ENCODE measurements around the gene ATG14.

ATG14 gene

DNA sequence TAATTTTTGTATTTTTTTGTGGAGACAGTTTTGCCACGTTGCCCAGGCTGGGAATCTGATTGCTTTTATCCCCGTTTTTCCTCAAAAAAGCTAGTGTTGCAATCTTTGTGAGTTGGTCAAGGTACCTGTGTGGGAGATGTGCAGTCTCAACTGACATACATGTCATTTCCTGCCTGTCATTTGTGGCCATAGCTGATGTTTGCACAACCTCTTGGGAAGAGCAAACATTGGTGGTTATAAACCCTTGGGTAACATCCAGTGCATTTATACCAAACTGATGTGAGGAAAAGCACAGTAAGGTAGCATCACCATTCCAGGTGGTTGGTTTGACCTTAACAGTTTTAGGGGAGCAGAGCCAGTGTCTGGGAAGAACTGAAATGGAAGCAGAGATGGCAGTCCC is 54.7 kb downstream of the ATG14 start:
- no peak overlapping the region for H2BK15ac ChIP-seq (ENCODE audit: low read depth, poor library complexity, severe bottlenecking)
- 96% methylated on average over 2 of the region's 2 CpGs for WGBS
- peaks cover 4% of the 10 kb centered on the region for H3K4me1 ChIP-seq (ENCODE audit: control insufficient read depth, insufficient read depth, low read depth, low read length)
- no peak overlapping the region for H4K91ac ChIP-seq (ENCODE audit: low read length)
- no peak overlapping the region for H3K9ac ChIP-seq (ENCODE audit: low read length)
- H3K27ac ChIP-seq (ENCODE audit: low read length, poor library complexity, severe bottlenecking) = no peak overlapping the region
- no peak overlapping the region for H2AFZ ChIP-seq (ENCODE audit: low read depth, low read length)
- no peak overlapping the region for H4K8ac ChIP-seq (ENCODE audit: low read length)
- H3K4me2 ChIP-seq (ENCODE audit: low read length, poor library complexity, severe bottlenecking) = no peak overlapping the region
- H3K79me1 ChIP-seq (replicated peaks; ENCODE audit: low read length, poor library complexity, severe bottlenecking) = peaks cover 42% of the 10 kb centered on the region
- no peak overlapping the region for H2AK5ac ChIP-seq (ENCODE audit: low read length, severe bottlenecking)
- H2BK5ac ChIP-seq (ENCODE audit: low read depth, low read length, poor library complexity, severe bottlenecking) = no peak overlapping the region
- H3K27me3 ChIP-seq (ENCODE audit: control insufficient read depth in 1 of 2, insufficient read depth in 1 of 2, low read length in 2 of 2) = no peaks in the 10 kb centered on the region
- H3K36me3 ChIP-seq (ENCODE audit: control insufficient read depth in 1 of 2, insufficient read depth in 2 of 2, low read depth in 1 of 2, low read length in 2 of 2) = peaks cover 29 to 34% of the 10 kb centered on the region in 2 experiments
- no peak overlapping the region for H3K18ac ChIP-seq (ENCODE audit: low read depth in 1 of 2, low read length in 2 of 2)
- no peak overlapping the region for H3K4me3 ChIP-seq (ENCODE audit: insufficient read depth in 1 of 2, low read depth in 1 of 2, low read length in 2 of 2)
- no peak overlapping the region for H3K23ac ChIP-seq (ENCODE audit: low read length in 2 of 2)
- no peak overlapping the region for H2BK12ac ChIP-seq (ENCODE audit: low read length in 2 of 2)
- no peak for DNase-seq
- no peak overlapping the region for H3K4ac ChIP-seq (ENCODE audit: low read depth in 1 of 2, low read length in 2 of 2)
- no peak overlapping the region for H2BK120ac ChIP-seq (ENCODE audit: low read depth, low read length)
- no peak overlapping the region for H3K14ac ChIP-seq (ENCODE audit: low read length in 2 of 2)
- no peaks in the 10 kb centered on the region for H3K9me3 ChIP-seq (ENCODE audit: control insufficient read depth, low read length)

DNA sequence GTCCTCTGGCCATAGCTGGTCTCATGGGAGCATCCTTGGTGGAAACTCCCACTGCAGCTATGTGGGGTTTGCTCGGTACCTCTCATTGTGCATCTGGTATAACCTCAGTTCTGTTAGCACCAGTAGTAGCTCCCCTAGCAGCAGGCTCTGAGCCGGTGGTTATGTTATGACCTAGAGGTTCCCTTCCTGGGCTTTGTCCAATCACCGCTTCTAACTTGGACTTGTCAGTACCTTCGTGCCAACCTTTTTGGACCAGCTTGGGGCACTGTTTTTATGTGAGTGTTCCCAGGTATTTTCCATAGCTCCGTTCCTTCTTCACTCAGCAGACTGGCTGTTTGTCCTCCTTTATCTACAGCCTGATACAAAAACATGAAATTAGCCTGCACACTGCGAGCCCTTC is 55.7 kb downstream of the ATG14 start:
- Histone ChIP-seq H3K27me3 (ENCODE audit: control insufficient read depth in 1 of 2, insufficient read depth in 1 of 2, low read length in 2 of 2) (no peaks in the 10 kb centered on the region), H3K79me1 (replicated peaks; ENCODE audit: low read length, poor library complexity, severe bottlenecking) (peaks cover 45% of the 10 kb centered on the region), H3K18ac (ENCODE audit: low read depth in 1 of 2, low read length in 2 of 2) (no peak overlapping the region), H4K8ac (ENCODE audit: low read length) (no peak overlapping the region), H3K4ac (ENCODE audit: low read depth in 1 of 2, low read length in 2 of 2) (no peak overlapping the region), H2BK12ac (ENCODE audit: low read length in 2 of 2) (no peak overlapping the region), H2AK5ac (ENCODE audit: low read length, severe bottlenecking) (no peak overlapping the region), H3K4me2 (ENCODE audit: low read length, poor library complexity, severe bottlenecking) (no peak overlapping the region), H3K14ac (ENCODE audit: low read length in 2 of 2) (no peak overlapping the region), H2BK5ac (ENCODE audit: low read depth, low read length, poor library complexity, severe bottlenecking) (no peak overlapping the region), H4K91ac (ENCODE audit: low read length) (no peak overlapping the region), H3K4me3 (ENCODE audit: insufficient read depth in 1 of 2, low read depth in 1 of 2, low read length in 2 of 2) (no peak overlapping the region), H3K4me1 (ENCODE audit: control insufficient read depth, insufficient read depth, low read depth, low read length) (peaks cover 4% of the 10 kb centered on the region), H3K9ac (ENCODE audit: low read length) (no peak overlapping the region), H3K9me3 (ENCODE audit: control insufficient read depth, low read length) (no peaks in the 10 kb centered on the region), H3K27ac (ENCODE audit: low read length, poor library complexity, severe bottlenecking) (no peak overlapping the region), H3K36me3 (ENCODE audit: control insufficient read depth in 1 of 2, insufficient read depth in 2 of 2, low read depth in 1 of 2, low read length in 2 of 2) (peaks cover 38 to 44% of the 10 kb centered on the region in 2 experiments), H2BK15ac (ENCODE audit: low read depth, poor library complexity, severe bottlenecking) (no peak overlapping the region), H2AFZ (ENCODE audit: low read depth, low read length) (no peak overlapping the region), H2BK120ac (ENCODE audit: low read depth, low read length) (no peak overlapping the region), H3K23ac (ENCODE audit: low read length in 2 of 2) (no peak overlapping the region)
- WGBS = 83% methylated on average over 6 of the region's 6 CpGs
- no peak for DNase-seq

DNA sequence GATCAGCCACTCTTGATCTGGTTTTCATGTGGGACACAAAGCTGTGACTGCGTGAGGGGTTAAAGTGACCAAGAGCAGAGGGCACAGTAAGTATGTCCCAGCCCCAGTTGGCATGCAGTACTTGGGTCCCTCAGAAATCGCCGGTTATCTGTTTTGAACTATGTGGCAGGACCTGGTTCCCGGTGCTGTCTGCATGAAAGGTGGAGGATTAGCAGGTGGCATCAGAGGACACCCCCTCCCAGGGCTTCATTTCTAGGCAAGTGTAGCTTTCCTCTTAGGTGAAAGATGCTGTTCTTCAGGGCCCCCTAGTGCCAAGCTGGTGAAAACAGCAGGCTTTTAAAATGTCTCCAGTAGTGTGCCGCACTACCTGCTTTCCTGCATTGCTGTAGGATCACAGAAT is 57.1 kb downstream of the ATG14 start:
- Histone ChIP-seq H3K27ac (ENCODE audit: low read length, poor library complexity, severe bottlenecking) (no peak overlapping the region), H3K79me1 (replicated peaks; ENCODE audit: low read length, poor library complexity, severe bottlenecking) (peaks cover 48% of the 10 kb centered on the region), H2BK15ac (ENCODE audit: low read depth, poor library complexity, severe bottlenecking) (no peak overlapping the region), H3K4me2 (ENCODE audit: low read length, poor library complexity, severe bottlenecking) (no peak overlapping the region), H2AFZ (ENCODE audit: low read depth, low read length) (no peak overlapping the region), H2BK12ac (ENCODE audit: low read length in 2 of 2) (no peak overlapping the region), H2BK120ac (ENCODE audit: low read depth, low read length) (no peak overlapping the region), H3K4me3 (ENCODE audit: insufficient read depth in 1 of 2, low read depth in 1 of 2, low read length in 2 of 2) (no peak overlapping the region), H3K23ac (ENCODE audit: low read length in 2 of 2) (no peak overlapping the region), H4K8ac (ENCODE audit: low read length) (no peak overlapping the region), H2AK5ac (ENCODE audit: low read length, severe bottlenecking) (no peak overlapping the region), H3K14ac (ENCODE audit: low read length in 2 of 2) (no peak overlapping the region), H3K18ac (ENCODE audit: low read depth in 1 of 2, low read length in 2 of 2) (no peak overlapping the region), H2BK5ac (ENCODE audit: low read depth, low read length, poor library complexity, severe bottlenecking) (no peak overlapping the region), H3K9me3 (ENCODE audit: control insufficient read depth, low read length) (no peaks in the 10 kb centered on the region), H3K27me3 (ENCODE audit: control insufficient read depth in 1 of 2, insufficient read depth in 1 of 2, low read length in 2 of 2) (no peaks in the 10 kb centered on the region), H3K4ac (ENCODE audit: low read depth in 1 of 2, low read length in 2 of 2) (no peak overlapping the region), H3K36me3 (ENCODE audit: control insufficient read depth in 1 of 2, insufficient read depth in 2 of 2, low read depth in 1 of 2, low read length in 2 of 2) (peaks cover 40 to 50% of the 10 kb centered on the region in 2 experiments), H3K4me1 (ENCODE audit: control insufficient read depth, insufficient read depth, low read depth, low read length) (peaks cover 4% of the 10 kb centered on the region), H3K9ac (ENCODE audit: low read length) (no peak overlapping the region), H4K91ac (ENCODE audit: low read length) (no peak overlapping the region)
- peak; percentile 56 for DNase-seq
- WGBS = 74% methylated on average over 5 of the region's 5 CpGs

DNA sequence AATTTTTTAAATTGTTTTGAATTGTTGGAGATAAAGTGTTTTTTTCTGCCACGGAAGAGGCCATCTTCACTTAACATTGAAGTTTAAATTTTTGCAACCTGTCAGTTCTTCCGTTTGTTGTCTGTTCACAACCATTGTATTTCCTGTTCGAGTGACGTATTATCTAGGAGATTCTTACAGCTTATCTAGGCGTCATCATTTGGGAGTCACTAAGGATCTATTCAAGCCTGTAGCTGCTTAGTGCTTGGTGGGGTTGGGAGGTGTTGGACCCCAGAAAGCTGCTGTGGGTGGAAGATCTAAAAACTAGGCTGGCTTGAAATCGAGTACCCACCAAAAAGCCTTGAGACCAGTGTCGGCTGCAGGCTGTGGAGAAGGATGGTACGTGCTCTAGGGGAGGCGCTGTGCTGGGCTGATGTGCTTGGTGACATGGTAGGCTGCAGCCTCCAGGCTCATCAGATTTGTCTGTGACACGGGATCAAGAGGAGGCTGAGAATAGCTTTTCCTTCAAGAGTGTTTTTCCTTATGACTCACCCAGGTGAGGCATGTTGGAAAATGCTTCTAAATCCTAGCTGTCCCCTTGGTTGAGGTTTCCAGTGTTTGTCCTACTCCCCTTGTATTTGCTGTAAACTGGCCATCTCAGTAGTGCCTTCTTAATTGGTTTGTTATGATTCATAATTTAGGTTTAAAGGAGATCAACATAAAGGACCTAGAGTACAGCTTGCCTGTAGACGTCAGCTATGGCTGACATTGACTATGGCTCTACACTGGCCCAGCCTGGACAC is 57.8 kb downstream of the ATG14 start:
- Histone ChIP-seq H4K8ac (ENCODE audit: low read length) (no peak overlapping the region), H3K27me3 (ENCODE audit: control insufficient read depth in 1 of 2, insufficient read depth in 1 of 2, low read length in 2 of 2) (no peaks in the 10 kb centered on the region), H3K23ac (ENCODE audit: low read length in 2 of 2) (no peak overlapping the region), H2BK12ac (ENCODE audit: low read length in 2 of 2) (no peak overlapping the region), H3K4ac (ENCODE audit: low read depth in 1 of 2, low read length in 2 of 2) (no peak overlapping the region), H2BK15ac (ENCODE audit: low read depth, poor library complexity, severe bottlenecking) (no peak overlapping the region), H3K9me3 (ENCODE audit: control insufficient read depth, low read length) (no peaks in the 10 kb centered on the region), H2AFZ (ENCODE audit: low read depth, low read length) (no peak overlapping the region), H3K4me3 (ENCODE audit: insufficient read depth in 1 of 2, low read depth in 1 of 2, low read length in 2 of 2) (no peak overlapping the region), H3K14ac (ENCODE audit: low read length in 2 of 2) (no peak overlapping the region), H3K36me3 (ENCODE audit: control insufficient read depth in 1 of 2, insufficient read depth in 2 of 2, low read depth in 1 of 2, low read length in 2 of 2) (peaks cover 39 to 50% of the 10 kb centered on the region in 2 experiments), H3K79me1 (replicated peaks; ENCODE audit: low read length, poor library complexity, severe bottlenecking) (peaks cover 50% of the 10 kb centered on the region), H2AK5ac (ENCODE audit: low read length, severe bottlenecking) (no peak overlapping the region), H4K91ac (ENCODE audit: low read length) (no peak overlapping the region), H3K27ac (ENCODE audit: low read length, poor library complexity, severe bottlenecking) (no peak overlapping the region), H3K4me2 (ENCODE audit: low read length, poor library complexity, severe bottlenecking) (no peak overlapping the region), H2BK5ac (ENCODE audit: low read depth, low read length, poor library complexity, severe bottlenecking) (no peak overlapping the region), H3K9ac (ENCODE audit: low read length) (no peak overlapping the region), H3K4me1 (ENCODE audit: control insufficient read depth, insufficient read depth, low read depth, low read length) (peaks cover 4% of the 10 kb centered on the region), H3K18ac (ENCODE audit: low read depth in 1 of 2, low read length in 2 of 2) (no peak overlapping the region), H2BK120ac (ENCODE audit: low read depth, low read length) (no peak overlapping the region)
- no peak for DNase-seq
- 92% methylated on average over 11 of the region's 11 CpGs for WGBS
